ENCODE data around the gene P2RY2.
"Not testable (repeated sequence)": the region's sequence is repeated elsewhere in the genome, so short reads cannot be mapped to it uniquely, and the experiment has no call there.

Gene P2RY2

DNA sequence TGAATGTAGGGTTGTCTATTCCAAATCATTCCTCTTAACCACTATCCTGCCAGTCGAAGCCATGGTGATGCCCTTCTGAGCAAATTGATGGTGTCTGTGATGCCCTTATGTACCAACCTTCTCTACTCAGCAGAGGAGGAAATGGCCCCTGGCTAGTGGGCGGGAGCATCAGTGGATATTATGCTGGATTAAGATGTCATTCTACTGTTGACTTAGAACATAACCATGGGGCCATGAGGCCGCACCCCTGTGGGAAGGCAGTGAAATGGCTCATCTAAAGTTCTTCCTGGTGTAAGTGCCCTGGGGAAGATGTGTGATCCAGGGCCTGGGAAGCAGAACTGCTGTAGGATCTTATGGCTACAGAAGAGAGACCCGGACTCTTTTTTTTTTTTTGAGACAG is 20.7 kb upstream of the P2RY2 start:
- H3K27me3 ChIP-seq (ENCODE audit: low read length): no peaks in the 10 kb centered on the region
- no peak overlapping the region for H3K9ac ChIP-seq (ENCODE audit: low read length)
- no peaks in the 10 kb centered on the region for H3F3A ChIP-seq (ENCODE audit: insufficient read depth)
- H3K4me2 ChIP-seq (ENCODE audit: low read depth, low read length, poor library complexity, severe bottlenecking): no peak overlapping the region
- no peaks in the 10 kb centered on the region for H4K20me1 ChIP-seq (ENCODE audit: low read depth, low read length)
- no peaks in the 10 kb centered on the region for H3K9me2 ChIP-seq (replicated peaks; ENCODE audit: insufficient read depth, low read length)
- no peak overlapping the region for H3K27ac ChIP-seq (ENCODE audit: low read depth, low read length)
- no peak overlapping the region for H3K4me3 ChIP-seq (ENCODE audit: insufficient read depth, low read length, poor library complexity, severe bottlenecking)
- H3K36me3 ChIP-seq (ENCODE audit: low read length): no peaks in the 10 kb centered on the region
- TF ChIP-seq EZH2phosphoT487 (conservative IDR thresholded peaks at IDR 0.05; ENCODE audit: low read length): no peak
- TF ChIP-seq, protein P1, sequence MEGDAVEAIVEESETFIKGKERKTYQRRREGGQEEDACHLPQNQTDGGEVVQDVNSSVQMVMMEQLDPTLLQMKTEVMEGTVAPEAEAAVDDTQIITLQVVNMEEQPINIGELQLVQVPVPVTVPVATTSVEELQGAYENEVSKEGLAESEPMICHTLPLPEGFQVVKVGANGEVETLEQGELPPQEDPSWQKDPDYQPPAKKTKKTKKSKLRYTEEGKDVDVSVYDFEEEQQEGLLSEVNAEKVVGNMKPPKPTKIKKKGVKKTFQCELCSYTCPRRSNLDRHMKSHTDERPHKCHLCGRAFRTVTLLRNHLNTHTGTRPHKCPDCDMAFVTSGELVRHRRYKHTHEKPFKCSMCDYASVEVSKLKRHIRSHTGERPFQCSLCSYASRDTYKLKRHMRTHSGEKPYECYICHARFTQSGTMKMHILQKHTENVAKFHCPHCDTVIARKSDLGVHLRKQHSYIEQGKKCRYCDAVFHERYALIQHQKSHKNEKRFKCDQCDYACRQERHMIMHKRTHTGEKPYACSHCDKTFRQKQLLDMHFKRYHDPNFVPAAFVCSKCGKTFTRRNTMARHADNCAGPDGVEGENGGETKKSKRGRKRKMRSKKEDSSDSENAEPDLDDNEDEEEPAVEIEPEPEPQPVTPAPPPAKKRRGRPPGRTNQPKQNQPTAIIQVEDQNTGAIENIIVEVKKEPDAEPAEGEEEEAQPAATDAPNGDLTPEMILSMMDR (IDR thresholded peaks at IDR 0.05; ENCODE audit: insufficient read depth, low read length, poor library complexity, severe bottlenecking): no peak
- no peak overlapping the region for H2AFZ ChIP-seq (ENCODE audit: low read depth, low read length, severe bottlenecking)
- H3K9me3 ChIP-seq (ENCODE audit: insufficient read depth, low read length): no peaks in the 10 kb centered on the region
- no peaks in the 10 kb centered on the region for H3K79me2 ChIP-seq (ENCODE audit: insufficient read depth, low read length)

DNA sequence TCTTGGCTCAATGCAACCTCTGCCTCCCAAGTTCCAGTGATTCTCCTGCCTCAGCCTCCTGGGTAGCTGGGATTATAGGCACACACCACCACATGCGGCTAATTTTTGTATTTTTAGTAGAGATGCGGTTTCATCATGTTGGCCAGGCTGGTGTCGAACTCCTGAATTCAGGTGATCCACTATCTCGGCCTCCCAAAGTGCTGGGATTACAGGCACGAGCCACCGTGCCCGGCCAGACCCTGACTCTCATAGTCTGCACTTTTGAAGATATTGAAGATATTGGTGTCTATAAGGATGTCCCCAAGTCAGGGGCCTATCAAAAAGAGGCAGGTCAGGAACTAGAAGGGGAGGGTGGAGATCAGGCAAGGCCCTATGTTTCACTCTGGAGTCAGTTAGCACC is 20.3 kb upstream of the P2RY2 start:
- not testable (repeated sequence) for H3K27ac ChIP-seq (ENCODE audit: low read depth, low read length); H3K79me2 ChIP-seq (ENCODE audit: insufficient read depth, low read length); H2AFZ ChIP-seq (ENCODE audit: low read depth, low read length, severe bottlenecking); H3K9ac ChIP-seq (ENCODE audit: low read length); H3K36me3 ChIP-seq (ENCODE audit: low read length); H4K20me1 ChIP-seq (ENCODE audit: low read depth, low read length); H3F3A ChIP-seq (ENCODE audit: insufficient read depth); H3K4me2 ChIP-seq (ENCODE audit: low read depth, low read length, poor library complexity, severe bottlenecking); H3K4me3 ChIP-seq (ENCODE audit: insufficient read depth, low read length, poor library complexity, severe bottlenecking); H3K9me2 ChIP-seq (replicated peaks; ENCODE audit: insufficient read depth, low read length); H3K27me3 ChIP-seq (ENCODE audit: low read length); H3K9me3 ChIP-seq (ENCODE audit: insufficient read depth, low read length)

DNA sequence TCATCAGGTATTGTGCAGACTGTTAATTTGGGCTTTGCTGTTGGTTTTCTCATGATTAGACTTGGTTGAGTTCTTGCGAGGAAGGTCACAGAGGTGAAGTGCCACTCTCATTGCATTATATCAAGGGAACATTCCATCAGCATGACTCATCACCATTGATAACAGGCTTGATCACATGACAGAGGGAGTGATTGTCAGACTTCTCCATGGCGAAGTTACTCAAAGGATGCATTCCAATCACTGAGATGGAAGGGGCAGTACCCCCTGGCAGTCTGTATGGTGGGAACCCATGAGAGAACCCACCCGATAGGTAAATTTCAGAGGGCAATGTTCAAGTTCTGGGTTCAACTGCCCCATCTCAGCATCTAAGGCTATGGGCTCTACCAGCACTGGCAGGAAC is 19.4 kb upstream of the P2RY2 start:
- Histone ChIP-seq H3K27ac (ENCODE audit: low read depth, low read length) (no peak overlapping the region), H3K36me3 (ENCODE audit: low read length) (no peaks in the 10 kb centered on the region), H3K4me3 (ENCODE audit: insufficient read depth, low read length, poor library complexity, severe bottlenecking) (no peak overlapping the region), H3K4me2 (ENCODE audit: low read depth, low read length, poor library complexity, severe bottlenecking) (no peak overlapping the region), H4K20me1 (ENCODE audit: low read depth, low read length) (no peaks in the 10 kb centered on the region), H3K79me2 (ENCODE audit: insufficient read depth, low read length) (no peaks in the 10 kb centered on the region), H2AFZ (ENCODE audit: low read depth, low read length, severe bottlenecking) (no peak overlapping the region), H3K9me3 (ENCODE audit: insufficient read depth, low read length) (no peaks in the 10 kb centered on the region), H3K9me2 (replicated peaks; ENCODE audit: insufficient read depth, low read length) (no peaks in the 10 kb centered on the region), H3K27me3 (ENCODE audit: low read length) (no peaks in the 10 kb centered on the region), H3K9ac (ENCODE audit: low read length) (no peak overlapping the region), H3F3A (ENCODE audit: insufficient read depth) (no peaks in the 10 kb centered on the region)
- TF ChIP-seq EZH2phosphoT487 (conservative IDR thresholded peaks at IDR 0.05; ENCODE audit: low read length): no peak
- TF ChIP-seq, protein P1 (IDR thresholded peaks at IDR 0.05; ENCODE audit: insufficient read depth, low read length, poor library complexity, severe bottlenecking): no peak

DNA sequence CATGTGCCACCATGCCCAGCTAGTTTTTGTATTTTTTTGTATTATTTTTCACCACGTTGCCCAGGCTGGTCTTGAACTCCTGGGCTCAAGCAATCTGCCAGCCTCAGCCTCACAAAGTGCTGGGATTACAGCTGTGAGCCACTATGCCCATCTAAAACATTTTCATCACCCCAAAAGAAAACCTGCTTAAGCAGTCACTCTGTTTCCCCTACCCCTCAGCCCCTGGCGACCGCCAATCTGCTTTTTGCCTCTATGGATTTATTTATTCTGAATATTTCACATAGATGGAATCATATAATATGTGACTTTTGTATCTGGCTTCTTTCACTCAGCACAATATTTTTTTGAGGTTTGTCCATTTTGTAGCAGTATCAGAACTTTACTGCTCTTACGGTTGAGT is 18.6 kb upstream of the P2RY2 start:
- no peaks in the 10 kb centered on the region for H3K9me2 ChIP-seq (replicated peaks; ENCODE audit: insufficient read depth, low read length)
- H3K36me3 ChIP-seq (ENCODE audit: low read length): no peaks in the 10 kb centered on the region
- TF ChIP-seq, protein P1 (IDR thresholded peaks at IDR 0.05; ENCODE audit: insufficient read depth, low read length, poor library complexity, severe bottlenecking): no peak
- TF ChIP-seq EZH2phosphoT487 (conservative IDR thresholded peaks at IDR 0.05; ENCODE audit: low read length): no peak
- H2AFZ ChIP-seq (ENCODE audit: low read depth, low read length, severe bottlenecking): no peak overlapping the region
- H3K4me3 ChIP-seq (ENCODE audit: insufficient read depth, low read length, poor library complexity, severe bottlenecking): no peak overlapping the region
- H3K4me2 ChIP-seq (ENCODE audit: low read depth, low read length, poor library complexity, severe bottlenecking): no peak overlapping the region
- H3K27ac ChIP-seq (ENCODE audit: low read depth, low read length): no peak overlapping the region
- H3K27me3 ChIP-seq (ENCODE audit: low read length): no peaks in the 10 kb centered on the region
- no peaks in the 10 kb centered on the region for H3K9me3 ChIP-seq (ENCODE audit: insufficient read depth, low read length)
- H3K79me2 ChIP-seq (ENCODE audit: insufficient read depth, low read length): no peaks in the 10 kb centered on the region
- H3K9ac ChIP-seq (ENCODE audit: low read length): no peak overlapping the region
- no peaks in the 10 kb centered on the region for H3F3A ChIP-seq (ENCODE audit: insufficient read depth)
- no peaks in the 10 kb centered on the region for H4K20me1 ChIP-seq (ENCODE audit: low read depth, low read length)

All from SU-DHL-6 (cell line).